ENCODE results near the gene MED15.

MED15 gene

DNA sequence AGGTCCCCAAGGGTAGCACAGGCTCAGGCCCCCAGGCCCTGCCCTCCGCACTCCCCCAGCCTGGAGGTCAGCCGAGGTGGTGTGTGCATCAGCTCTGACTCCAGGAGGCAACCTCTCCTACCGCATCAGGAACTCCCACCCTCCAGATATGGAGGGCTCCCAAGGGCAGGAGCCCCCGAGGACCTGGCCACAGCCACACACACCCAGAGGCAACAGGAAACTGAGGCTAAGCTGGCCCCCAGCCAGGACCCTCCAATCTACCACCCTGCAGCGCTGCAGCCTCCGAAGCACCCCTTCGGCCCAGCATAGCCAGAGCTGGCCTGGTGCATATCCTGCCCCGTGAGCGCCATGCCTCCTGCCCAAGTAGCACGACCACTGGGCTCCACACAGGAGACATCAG is 104.0 kb downstream of the MED15 start:
- TF ChIP-seq, protein P1, sequence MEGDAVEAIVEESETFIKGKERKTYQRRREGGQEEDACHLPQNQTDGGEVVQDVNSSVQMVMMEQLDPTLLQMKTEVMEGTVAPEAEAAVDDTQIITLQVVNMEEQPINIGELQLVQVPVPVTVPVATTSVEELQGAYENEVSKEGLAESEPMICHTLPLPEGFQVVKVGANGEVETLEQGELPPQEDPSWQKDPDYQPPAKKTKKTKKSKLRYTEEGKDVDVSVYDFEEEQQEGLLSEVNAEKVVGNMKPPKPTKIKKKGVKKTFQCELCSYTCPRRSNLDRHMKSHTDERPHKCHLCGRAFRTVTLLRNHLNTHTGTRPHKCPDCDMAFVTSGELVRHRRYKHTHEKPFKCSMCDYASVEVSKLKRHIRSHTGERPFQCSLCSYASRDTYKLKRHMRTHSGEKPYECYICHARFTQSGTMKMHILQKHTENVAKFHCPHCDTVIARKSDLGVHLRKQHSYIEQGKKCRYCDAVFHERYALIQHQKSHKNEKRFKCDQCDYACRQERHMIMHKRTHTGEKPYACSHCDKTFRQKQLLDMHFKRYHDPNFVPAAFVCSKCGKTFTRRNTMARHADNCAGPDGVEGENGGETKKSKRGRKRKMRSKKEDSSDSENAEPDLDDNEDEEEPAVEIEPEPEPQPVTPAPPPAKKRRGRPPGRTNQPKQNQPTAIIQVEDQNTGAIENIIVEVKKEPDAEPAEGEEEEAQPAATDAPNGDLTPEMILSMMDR (IDR thresholded peaks at IDR 0.05; ENCODE audit: low read length, missing control alignments): no peak
- DNase-seq (ENCODE audit: low read depth): no peak
- no peak overlapping the region for H3K4me3 ChIP-seq (replicated peaks; ENCODE audit: low read depth, low read length)

DNA sequence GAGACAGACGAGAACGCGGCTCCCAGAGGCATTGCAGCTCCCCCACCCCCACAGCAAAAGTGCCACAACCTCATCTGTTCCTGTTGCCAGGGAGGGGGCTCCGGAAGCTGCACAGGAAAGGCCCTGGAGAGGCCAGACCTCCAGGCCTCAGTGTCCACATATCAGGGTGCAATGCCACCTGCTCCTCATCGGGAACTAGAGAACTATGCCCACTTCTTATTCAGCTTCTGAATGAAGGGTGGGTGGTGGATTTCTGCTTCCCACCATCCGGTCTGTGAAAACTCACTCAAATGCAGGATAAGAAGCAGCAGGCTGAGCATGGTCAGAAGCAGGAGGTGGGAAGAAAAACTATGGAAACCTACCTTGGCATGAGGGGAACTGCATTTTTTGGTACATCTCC is 105.9 kb downstream of the MED15 start:
- H3K4me3 ChIP-seq (replicated peaks; ENCODE audit: low read depth, low read length): no peak overlapping the region
- TF ChIP-seq, protein P1 (IDR thresholded peaks at IDR 0.05; ENCODE audit: low read length, missing control alignments): no peak
- DNase-seq (ENCODE audit: low read depth): no peak

DNA sequence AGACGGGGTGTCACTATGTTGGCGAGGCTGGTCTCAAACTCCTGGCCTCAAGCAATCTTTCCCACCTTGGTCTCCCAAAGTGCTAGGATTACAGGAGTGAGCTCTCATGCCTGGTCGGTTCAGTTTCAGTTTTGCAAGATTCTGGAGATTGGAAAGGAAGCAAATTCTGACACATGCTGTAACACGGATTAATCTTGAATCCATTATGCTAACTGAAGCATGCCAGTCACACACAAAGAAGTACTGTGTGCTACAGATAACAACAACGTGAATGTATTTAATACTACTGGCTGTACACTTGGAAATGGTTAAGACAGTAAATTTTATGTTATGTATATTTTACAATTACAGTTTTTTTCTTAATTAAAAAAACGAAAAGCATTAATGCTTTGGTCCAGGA is 107.6 kb downstream of the MED15 start:
- TF ChIP-seq, protein P1 (IDR thresholded peaks at IDR 0.05; ENCODE audit: low read length, missing control alignments): no peak
- no peak for DNase-seq (ENCODE audit: low read depth)
- H3K4me3 ChIP-seq (replicated peaks; ENCODE audit: low read depth, low read length): no peak overlapping the region

DNA sequence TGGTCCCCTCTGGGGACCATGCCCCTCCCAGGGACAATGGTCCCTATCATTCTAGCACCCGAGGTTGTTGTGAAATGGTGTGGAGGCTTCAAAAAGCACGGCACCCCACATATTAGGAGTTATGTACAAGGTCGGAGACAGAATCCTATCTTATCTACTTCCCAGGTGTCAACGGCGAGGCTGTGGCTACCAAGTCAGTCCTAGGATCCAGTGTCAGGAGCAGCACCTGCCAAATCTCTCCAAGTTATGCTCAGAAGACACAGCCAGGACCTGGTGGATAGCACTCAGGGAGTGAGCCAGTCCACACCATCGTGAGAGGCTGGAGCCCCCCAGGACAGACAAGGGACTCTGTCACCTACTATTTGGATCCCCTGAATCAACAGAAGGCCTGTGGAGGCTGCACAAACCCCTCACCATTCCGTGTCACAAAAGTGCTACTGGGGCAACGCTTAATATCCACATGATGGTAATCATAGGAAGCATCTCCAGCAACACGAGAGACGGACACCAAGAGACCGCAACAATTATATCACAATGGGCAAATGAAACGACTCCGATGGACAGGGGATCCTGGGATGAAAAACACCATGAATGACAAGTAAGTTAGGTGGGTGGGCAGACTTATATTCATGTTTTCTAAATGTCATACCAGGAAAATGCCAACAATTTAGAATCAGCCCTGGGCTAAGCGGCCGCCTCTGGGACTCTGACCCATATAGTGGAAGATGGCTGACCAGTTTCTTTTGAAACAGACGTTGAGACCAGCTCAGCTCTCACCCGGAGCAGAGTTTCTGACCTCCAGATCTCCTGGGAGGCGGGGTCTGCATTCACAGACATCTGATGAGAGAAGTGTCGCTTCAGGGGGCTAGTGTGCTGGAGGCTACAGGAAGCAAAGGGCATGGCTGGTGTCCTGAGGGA is 108.4 kb downstream of the MED15 start:
- DNase-seq (ENCODE audit: low read depth): no peak
- H3K4me3 ChIP-seq (replicated peaks; ENCODE audit: low read depth, low read length): no peak overlapping the region
- TF ChIP-seq, protein P1 (IDR thresholded peaks at IDR 0.05; ENCODE audit: low read length, missing control alignments): no peak

DNA sequence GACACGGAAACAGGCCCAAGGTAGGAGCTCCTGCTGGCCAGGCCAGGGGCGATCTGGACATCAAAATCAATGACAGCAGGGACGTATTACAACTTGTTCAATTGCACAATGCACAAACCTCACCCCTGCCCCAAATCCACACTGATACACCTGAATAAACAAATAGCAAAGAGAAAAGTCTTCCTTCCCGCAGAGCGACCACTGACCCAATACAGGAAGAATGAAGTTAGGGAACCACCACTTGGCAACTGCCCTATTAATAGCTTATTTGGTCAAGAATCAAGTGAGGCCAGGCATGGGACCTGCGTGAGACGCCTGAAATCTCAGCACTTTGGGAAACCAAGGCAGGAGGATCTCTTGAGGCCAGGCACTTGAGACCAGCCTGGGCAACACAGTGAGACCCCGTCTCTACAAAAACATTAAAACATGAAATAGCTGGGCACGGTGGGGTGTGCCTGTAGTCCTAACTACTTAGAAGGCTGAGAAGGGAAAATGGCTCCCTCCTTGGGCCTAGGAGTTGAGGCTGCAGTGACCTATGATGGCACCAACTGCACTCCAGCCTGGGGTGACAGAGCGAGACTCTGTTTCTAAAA is 109.1 kb downstream of the MED15 start:
- DNase-seq (ENCODE audit: low read depth): no peak
- TF ChIP-seq, protein P1 (IDR thresholded peaks at IDR 0.05; ENCODE audit: low read length, missing control alignments): no peak
- no peak overlapping the region for H3K4me3 ChIP-seq (replicated peaks; ENCODE audit: low read depth, low read length)

DNA sequence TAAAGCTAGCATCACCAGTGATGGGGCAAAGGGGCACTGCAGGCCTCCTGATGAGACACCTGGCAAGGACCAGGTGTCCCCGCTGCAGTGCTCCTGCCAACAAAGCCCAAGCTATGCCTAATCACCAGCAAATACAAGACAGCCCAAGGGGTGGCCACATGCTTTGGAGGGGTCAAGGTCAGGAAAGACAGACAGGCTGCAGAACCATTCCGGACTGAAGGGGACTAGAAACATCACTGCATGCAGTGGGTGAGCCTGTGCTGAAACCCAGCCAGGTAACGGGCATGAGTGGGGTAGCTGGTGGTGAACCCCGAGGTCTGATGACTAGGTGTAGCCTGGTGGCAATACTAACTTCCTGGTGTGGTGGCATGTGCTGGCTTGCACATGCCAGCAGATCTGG is 111.1 kb downstream of the MED15 start:
- H3K4me3 ChIP-seq (replicated peaks; ENCODE audit: low read depth, low read length): no peak overlapping the region
- DNase-seq (ENCODE audit: low read depth): no peak
- TF ChIP-seq, protein P1 (IDR thresholded peaks at IDR 0.05; ENCODE audit: low read length, missing control alignments): no peak
